DMS114 treated with DMSO at 0.1 percent for 48 hours (cell line): ENCODE data around the gene UBE2D2.

Source experiments
- DNase-seq: peaks from one replicate; lab custom pipeline; 2025; ENCODE audit not compliant: unreplicated experiment; lab: John Stamatoyannopoulos, UW

Gene UBE2D2

GRCh38 chr5:139646912-139647505 is 85.9 kb downstream of the UBE2D2 start:
- no peak for DNase-seq

- no peak for DNase-seq
Measured at GRCh38 chr5:139647506-139648204, 86.5 kb downstream of the UBE2D2 start.

GRCh38 chr5:139648205-139649081 is 87.3 kb downstream of the UBE2D2 start, which contains the start of gene CXXC5:
CXXC5 (plus strand) TSS chr5:139648349; CDS start chr5:139680524, 32,175 bp downstream.
- DNase-seq, result peak; percentile 32

GRCh38 chr5:139649082-139649991 is 88.2 kb downstream of the UBE2D2 start:
- DNase-seq, result no peak

- no peak for DNase-seq
Measured at GRCh38 chr5:139650031-139650688, 89.0 kb downstream of the UBE2D2 start.

- no peak for DNase-seq
Measured at GRCh38 chr5:139650689-139651042, 89.5 kb downstream of the UBE2D2 start.

- no peak for DNase-seq
Measured at GRCh38 chr5:139651043-139651834, 90.1 kb downstream of the UBE2D2 start.

GRCh38 chr5:139651853-139652787 is 91.0 kb downstream of the UBE2D2 start:
- no peak for DNase-seq

- DNase-seq, result no peak
Measured at GRCh38 chr5:139652788-139653241, 91.7 kb downstream of the UBE2D2 start.

- DNase-seq, result no peak
Measured at GRCh38 chr5:139653616-139654015, 92.5 kb downstream of the UBE2D2 start.

- DNase-seq, result no peak
Measured at GRCh38 chr5:139654464-139654863, 93.3 kb downstream of the UBE2D2 start.

GRCh38 chr5:139654871-139655491 is 93.8 kb downstream of the UBE2D2 start:
- no peak for DNase-seq

- DNase-seq, result no peak
Measured at GRCh38 chr5:139655727-139656271, 94.7 kb downstream of the UBE2D2 start.

- DNase-seq, result no peak
Measured at GRCh38 chr5:139657363-139658321, 96.5 kb downstream of the UBE2D2 start.

- DNase-seq, result no peak
Measured at GRCh38 chr5:139658501-139658927, 97.4 kb downstream of the UBE2D2 start.

GRCh38 chr5:139658928-139659667 is 98.0 kb downstream of the UBE2D2 start:
- no peak for DNase-seq
